ENCODE measurements around the gene FAM234B. TPM values are rescaled to one million over a fixed set of nuclear protein-coding genes. Genes with fewer than 3 reads are reported as not detected.

FAM234B gene
- total RNA-seq, 1 experiment from 2014 or later = 20.8 TPM

GRCh38 chr12:13002301-13003097, 41.7 kb upstream of the FAM234B start:
- Histone ChIP-seq H3K79me2 (ENCODE audit: insufficient read depth, low read length) (no peaks in the 10 kb centered on the region), H3K14ac (ENCODE audit: insufficient read depth, low read length) (no peak overlapping the region), H2BK120ac (ENCODE audit: low read depth, low read length, poor library complexity, severe bottlenecking) (no peak overlapping the region), H2BK15ac (ENCODE audit: low read depth, low read length) (no peak overlapping the region), H3T11ph (ENCODE audit: low read length) (no peak overlapping the region), H3K9ac (ENCODE audit: extremely low read depth, insufficient read length, low read length) (no peak overlapping the region), H2BK20ac (ENCODE audit: low read depth, low read length, poor library complexity, severe bottlenecking) (no peak overlapping the region), H3K4me1 (ENCODE audit: insufficient read depth, low read length) (peaks cover 7% of the 10 kb centered on the region; the same call in 1 of the 2 replicates), H3K23me2 (ENCODE audit: insufficient read length, low read depth, low read length, poor library complexity, severe bottlenecking) (peaks cover 18% of the 10 kb centered on the region), H3K4me2 (ENCODE audit: insufficient read depth, insufficient read length, low read length) (peak overlapping the region; percentile 84), H3K27me3 (ENCODE audit: insufficient read depth, low read length) (no peaks in the 10 kb centered on the region; the same call in 1 of the 2 replicates), H3K4ac (ENCODE audit: low read depth, low read length) (no peak overlapping the region), H4K20me1 (ENCODE audit: control insufficient read depth, insufficient read depth, insufficient read length) (no peaks in the 10 kb centered on the region), H2AK5ac (ENCODE audit: insufficient read length, low read length) (no peak overlapping the region), H3K18ac (ENCODE audit: insufficient read length, low read depth, low read length) (no peak overlapping the region), H4K91ac (ENCODE audit: insufficient read length, low read depth, low read length) (no peak overlapping the region), H3K9me3 (ENCODE audit: control insufficient read depth, low read depth, low read length) (no peaks in the 10 kb centered on the region), H2BK5ac (ENCODE audit: insufficient read length, low read length) (no peak overlapping the region), H3K27ac (ENCODE audit: insufficient read length, low read depth, low read length) (no peak overlapping the region), H3K79me1 (ENCODE audit: insufficient read depth, low read depth, low read length, poor library complexity, severe bottlenecking) (no peaks in the 10 kb centered on the region), H4K8ac (replicated peaks; ENCODE audit: insufficient read length, low read depth, low read length) (no peak overlapping the region), H2BK12ac (ENCODE audit: insufficient read length, low read depth, low read length) (no peak overlapping the region), H3K23ac (ENCODE audit: insufficient read length, low read depth, low read length) (no peak overlapping the region), H2AFZ (ENCODE audit: low read length) (no peak overlapping the region), H4K5ac (ENCODE audit: insufficient read length, low read depth, low read length) (no peak overlapping the region), H3K56ac (ENCODE audit: insufficient read length, low read depth, low read length) (no peak overlapping the region)
- Mint-ChIP-seq H3K4me1 (peaks cover 45 to 46% of the 10 kb centered on the region in 2 experiments), H3K36me3 (ENCODE audit: insufficient read depth in 1 of 3, low read depth in 3 of 3) (peaks cover 4 to 15% (median 14%) of the 10 kb centered on the region in 3 experiments), H3K27me3 (ENCODE audit: low read depth) (peaks cover 27% of the 10 kb centered on the region), H3K27ac (no peak overlapping the region; a peak in 1 of 7 replicates), H3K9me3 (peaks cover 0 to 3% of the 10 kb centered on the region in 2 experiments; a peak in 2 of 5 replicates), H3K4me3 (peak overlapping the region; percentile 78 to 86)
- TF ChIP-seq, protein P1, sequence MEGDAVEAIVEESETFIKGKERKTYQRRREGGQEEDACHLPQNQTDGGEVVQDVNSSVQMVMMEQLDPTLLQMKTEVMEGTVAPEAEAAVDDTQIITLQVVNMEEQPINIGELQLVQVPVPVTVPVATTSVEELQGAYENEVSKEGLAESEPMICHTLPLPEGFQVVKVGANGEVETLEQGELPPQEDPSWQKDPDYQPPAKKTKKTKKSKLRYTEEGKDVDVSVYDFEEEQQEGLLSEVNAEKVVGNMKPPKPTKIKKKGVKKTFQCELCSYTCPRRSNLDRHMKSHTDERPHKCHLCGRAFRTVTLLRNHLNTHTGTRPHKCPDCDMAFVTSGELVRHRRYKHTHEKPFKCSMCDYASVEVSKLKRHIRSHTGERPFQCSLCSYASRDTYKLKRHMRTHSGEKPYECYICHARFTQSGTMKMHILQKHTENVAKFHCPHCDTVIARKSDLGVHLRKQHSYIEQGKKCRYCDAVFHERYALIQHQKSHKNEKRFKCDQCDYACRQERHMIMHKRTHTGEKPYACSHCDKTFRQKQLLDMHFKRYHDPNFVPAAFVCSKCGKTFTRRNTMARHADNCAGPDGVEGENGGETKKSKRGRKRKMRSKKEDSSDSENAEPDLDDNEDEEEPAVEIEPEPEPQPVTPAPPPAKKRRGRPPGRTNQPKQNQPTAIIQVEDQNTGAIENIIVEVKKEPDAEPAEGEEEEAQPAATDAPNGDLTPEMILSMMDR (conservative IDR thresholded peaks at IDR 0.05) = no peak
- WGBS (ENCODE audit: extremely low coverage, insufficient read length, low lambda C conversion rate) = no CpG with 5 or more reads among the region's 10 CpGs
- no peak for DNase-seq
